ENCODE results near the gene ANXA2R. TPM values are rescaled to one million over a fixed set of nuclear protein-coding genes. Genes with fewer than 3 reads are reported as not detected.

The ANXA2R gene
- total and polyA plus RNA-seq, 9 of the 15 experiments (the other 6 are each of a cell fraction or from before 2014, with no cell fraction given): 2.1 to 4.8 (median 3.4) TPM

DNA sequence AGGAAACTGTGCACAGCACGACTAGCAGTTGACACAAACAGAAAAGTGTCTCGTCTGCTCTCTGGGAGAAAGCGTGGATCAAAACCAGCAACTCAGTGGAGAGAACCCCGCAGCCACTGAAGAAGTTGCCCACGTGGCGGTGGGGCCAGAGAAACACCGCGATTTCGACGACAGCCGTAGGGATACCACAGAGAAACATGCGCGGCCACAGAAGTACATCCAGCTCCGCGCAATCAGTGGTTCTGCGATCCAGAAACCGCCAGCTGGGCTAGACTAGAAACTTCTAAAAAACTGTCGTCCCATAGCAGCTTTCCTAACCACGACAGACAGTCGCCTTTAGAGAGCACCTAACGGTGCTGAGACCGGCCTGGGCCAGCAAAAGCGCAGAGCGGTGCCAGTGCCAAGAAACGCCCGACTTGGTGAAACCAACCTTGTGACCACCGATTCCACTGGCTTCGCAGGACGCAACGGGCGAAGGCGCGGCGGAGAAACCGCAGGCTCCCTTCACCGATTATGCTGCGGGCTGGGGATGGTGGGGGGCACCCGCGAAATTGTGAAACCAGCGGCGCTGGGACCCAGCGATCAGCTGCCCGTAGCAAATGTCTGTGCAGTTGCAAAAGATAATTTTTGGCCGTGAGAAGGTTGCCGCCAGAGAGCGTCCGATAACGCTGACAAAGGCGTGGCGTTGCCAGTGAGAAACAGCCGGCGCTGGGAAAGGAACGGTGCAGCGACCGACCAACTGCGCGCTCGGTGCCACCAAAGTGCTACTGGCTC lies 2.7 kb upstream of the ANXA2R start (continued):
- TF ChIP-seq ZNF830 (CRISPR knock-in tag; IDR thresholded peaks at IDR 0.05) (no peak), RUNX1 (IDR thresholded peaks at IDR 0.05; ENCODE audit: low read depth) (no peak), SNIP1 (IDR thresholded peaks at IDR 0.05; ENCODE audit: low read depth) (peak; percentile 95), ETS2 (tag; IDR thresholded peaks at IDR 0.05; ENCODE audit: borderline replicate concordance, poor library complexity, severe bottlenecking) (no peak), SIN3A (IDR thresholded peaks at IDR 0.05; ENCODE audit: borderline replicate concordance in 2 of 2, control insufficient read depth in 1 of 2, low read depth in 2 of 2, low read length in 2 of 2) (peak; percentile 61 to 76; a peak in 2 of 4 replicates), SMAD1 (IDR thresholded peaks at IDR 0.05; ENCODE audit: low read depth, low read length, partially characterized antibody) (peak; percentile 69), ZKSCAN1 (IDR thresholded peaks at IDR 0.05; ENCODE audit: low read depth, low read length) (peak; percentile 87), CXXC5 (CRISPR knock-in tag; IDR thresholded peaks at IDR 0.05) (peak; percentile 92), KLF1 (tag; IDR thresholded peaks at IDR 0.05) (no peak; the same call in 1 of the 2 replicates), STAG1 (CRISPR knock-in tag; IDR thresholded peaks at IDR 0.05; ENCODE audit: borderline replicate concordance) (0 out of 2 replicates have a peak, but pooled peaks have one; percentile 51), TFAM (CRISPR knock-in tag; conservative IDR thresholded peaks at IDR 0.05) (no peak), ZNF24 (IDR thresholded peaks at IDR 0.05) (no peak; the same call in 1 of the 2 replicates), DPF2 (IDR thresholded peaks at IDR 0.05) (peak; percentile 77), JUND (IDR thresholded peaks at IDR 0.05; ENCODE audit: borderline replicate concordance, low read depth, low read length) (peak; percentile 66; the same call in 1 of the 2 replicates), JUND (tag; IDR thresholded peaks at IDR 0.05; ENCODE audit: borderline replicate concordance, low read depth, low read length) (no peak; the same call in 2 of the 3 replicates), CHD4 (IDR thresholded peaks at IDR 0.05; ENCODE audit: insufficient read depth, insufficient replicate concordance, low read depth, low read length, poor library complexity, severe bottlenecking) (peak; percentile 44), KDM5B (IDR thresholded peaks at IDR 0.05; ENCODE audit: insufficient replicate concordance, low read depth, low read length) (peak; percentile 64), MIER1 (IDR thresholded peaks at IDR 0.05; ENCODE audit: low read depth) (no peak; the same call in 1 of the 2 replicates)
- TF ChIP-seq, protein P1, sequence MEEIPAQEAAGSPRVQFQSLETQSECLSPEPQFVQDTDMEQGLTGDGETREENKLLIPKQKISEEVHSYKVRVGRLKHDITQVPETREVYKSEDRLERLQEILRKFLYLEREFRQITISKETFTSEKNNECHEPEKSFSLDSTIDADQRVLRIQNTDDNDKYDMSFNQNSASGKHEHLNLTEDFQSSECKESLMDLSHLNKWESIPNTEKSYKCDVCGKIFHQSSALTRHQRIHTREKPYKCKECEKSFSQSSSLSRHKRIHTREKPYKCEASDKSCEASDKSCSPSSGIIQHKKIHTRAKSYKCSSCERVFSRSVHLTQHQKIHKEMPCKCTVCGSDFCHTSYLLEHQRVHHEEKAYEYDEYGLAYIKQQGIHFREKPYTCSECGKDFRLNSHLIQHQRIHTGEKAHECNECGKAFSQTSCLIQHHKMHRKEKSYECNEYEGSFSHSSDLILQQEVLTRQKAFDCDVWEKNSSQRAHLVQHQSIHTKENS (CRISPR knock-in tag; IDR thresholded peaks at IDR 0.05): no peak
- TF ChIP-seq, protein P2, sequence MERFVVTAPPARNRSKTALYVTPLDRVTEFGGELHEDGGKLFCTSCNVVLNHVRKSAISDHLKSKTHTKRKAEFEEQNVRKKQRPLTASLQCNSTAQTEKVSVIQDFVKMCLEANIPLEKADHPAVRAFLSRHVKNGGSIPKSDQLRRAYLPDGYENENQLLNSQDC (CRISPR knock-in tag; IDR thresholded peaks at IDR 0.05): no peak
- TF ChIP-seq, protein P3, sequence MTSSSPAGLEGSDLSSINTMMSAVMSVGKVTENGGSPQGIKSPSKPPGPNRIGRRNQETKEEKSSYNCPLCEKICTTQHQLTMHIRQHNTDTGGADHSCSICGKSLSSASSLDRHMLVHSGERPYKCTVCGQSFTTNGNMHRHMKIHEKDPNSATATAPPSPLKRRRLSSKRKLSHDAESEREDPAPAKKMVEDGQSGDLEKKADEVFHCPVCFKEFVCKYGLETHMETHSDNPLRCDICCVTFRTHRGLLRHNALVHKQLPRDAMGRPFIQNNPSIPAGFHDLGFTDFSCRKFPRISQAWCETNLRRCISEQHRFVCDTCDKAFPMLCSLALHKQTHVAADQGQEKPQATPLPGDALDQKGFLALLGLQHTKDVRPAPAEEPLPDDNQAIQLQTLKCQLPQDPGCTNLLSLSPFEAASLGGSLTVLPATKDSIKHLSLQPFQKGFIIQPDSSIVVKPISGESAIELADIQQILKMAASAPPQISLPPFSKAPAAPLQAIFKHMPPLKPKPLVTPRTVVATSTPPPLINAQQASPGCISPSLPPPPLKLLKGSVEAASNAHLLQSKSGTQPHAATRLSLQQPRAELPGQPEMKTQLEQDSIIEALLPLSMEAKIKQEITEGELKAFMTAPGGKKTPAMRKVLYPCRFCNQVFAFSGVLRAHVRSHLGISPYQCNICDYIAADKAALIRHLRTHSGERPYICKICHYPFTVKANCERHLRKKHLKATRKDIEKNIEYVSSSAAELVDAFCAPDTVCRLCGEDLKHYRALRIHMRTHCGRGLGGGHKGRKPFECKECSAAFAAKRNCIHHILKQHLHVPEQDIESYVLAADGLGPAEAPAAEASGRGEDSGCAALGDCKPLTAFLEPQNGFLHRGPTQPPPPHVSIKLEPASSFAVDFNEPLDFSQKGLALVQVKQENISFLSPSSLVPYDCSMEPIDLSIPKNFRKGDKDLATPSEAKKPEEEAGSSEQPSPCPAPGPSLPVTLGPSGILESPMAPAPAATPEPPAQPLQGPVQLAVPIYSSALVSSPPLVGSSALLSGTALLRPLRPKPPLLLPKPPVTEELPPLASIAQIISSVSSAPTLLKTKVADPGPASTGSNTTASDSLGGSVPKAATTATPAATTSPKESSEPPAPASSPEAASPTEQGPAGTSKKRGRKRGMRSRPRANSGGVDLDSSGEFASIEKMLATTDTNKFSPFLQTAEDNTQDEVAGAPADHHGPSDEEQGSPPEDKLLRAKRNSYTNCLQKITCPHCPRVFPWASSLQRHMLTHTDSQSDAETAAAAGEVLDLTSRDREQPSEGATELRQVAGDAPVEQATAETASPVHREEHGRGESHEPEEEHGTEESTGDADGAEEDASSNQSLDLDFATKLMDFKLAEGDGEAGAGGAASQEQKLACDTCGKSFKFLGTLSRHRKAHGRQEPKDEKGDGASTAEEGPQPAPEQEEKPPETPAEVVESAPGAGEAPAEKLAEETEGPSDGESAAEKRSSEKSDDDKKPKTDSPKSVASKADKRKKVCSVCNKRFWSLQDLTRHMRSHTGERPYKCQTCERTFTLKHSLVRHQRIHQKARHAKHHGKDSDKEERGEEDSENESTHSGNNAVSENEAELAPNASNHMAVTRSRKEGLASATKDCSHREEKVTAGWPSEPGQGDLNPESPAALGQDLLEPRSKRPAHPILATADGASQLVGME (CRISPR knock-in tag; IDR thresholded peaks at IDR 0.05): no peak

Measured in K562 (cell line).